ENCODE data around the gene ARID3A.
"Not testable (repeated sequence)": the region's sequence is repeated elsewhere in the genome, so short reads cannot be mapped to it uniquely, and the experiment has no call there.

The ARID3A gene

DNA sequence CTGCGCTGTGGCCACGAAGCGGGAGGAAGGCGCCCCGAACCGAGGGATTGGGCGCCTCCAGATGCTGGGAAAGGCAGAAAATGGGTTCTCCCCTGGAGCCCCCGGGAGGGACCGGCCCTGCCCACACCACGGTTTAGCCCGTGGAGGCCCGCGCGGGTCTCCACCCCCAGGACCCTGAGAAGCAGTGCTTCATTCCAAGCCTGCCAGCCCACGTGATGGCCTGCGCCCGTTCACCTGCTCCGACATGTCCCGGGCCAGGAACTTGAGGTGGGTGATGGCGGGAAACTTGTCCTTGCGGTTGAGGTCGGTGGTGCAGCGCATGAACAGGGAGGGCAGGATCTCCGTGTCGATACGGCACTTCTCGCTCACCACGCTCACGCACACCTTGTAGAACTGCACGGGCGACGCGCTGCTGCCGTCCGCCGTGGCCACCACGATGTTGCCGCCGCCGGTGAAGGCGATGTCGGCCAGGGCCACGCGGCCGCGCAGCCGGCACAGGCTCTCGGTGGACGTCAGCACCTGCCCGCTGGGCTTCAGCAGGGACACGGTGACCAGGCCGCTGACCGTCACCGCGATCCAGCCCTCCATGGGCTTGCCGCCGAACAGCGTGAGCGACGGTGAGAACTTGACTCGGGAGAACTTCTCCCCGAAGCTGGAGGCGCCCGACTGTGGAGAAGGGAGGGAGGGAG lies 40.2 kb upstream of the ARID3A start:
- H3K27ac Mint-ChIP-seq, result no peak overlapping the region
- no peaks in the 10 kb centered on the region for H3K9me3 Mint-ChIP-seq
- H3K4me1 Mint-ChIP-seq (ENCODE audit: low read depth in 2 of 2), result no peaks in the 10 kb centered on the region
- no peak for ATAC-seq (replicated peaks)
- no peak overlapping the region for H3K4me3 Mint-ChIP-seq
- no peak for DNase-seq
- H3K36me3 Mint-ChIP-seq (ENCODE audit: insufficient read depth), result peaks cover 22% of the 10 kb centered on the region
- no peaks in the 10 kb centered on the region for H3K27me3 Mint-ChIP-seq

DNA sequence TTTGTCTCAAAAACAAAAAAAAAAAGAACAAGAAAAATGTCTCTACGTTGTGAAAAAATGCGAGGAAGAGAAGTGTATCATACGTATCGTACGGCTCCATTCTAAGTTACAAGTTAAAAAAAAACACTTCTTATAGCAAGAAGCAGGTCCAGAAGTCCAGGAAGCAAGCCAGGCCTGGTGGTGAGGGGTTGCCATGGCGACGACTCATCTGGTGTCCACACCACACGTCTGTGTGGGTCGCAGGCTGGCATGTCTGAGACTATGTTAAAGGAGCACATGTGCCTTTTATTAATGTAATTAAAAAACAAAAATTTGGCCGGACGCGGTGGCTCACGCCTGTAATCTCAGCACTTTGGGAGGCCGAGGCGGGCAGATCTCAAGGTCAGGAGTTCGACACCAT lies 38.8 kb upstream of the ARID3A start:
- Mint-ChIP-seq H3K36me3 (ENCODE audit: insufficient read depth) (peaks cover 14% of the 10 kb centered on the region), H3K9me3 (no peaks in the 10 kb centered on the region), H3K27ac (peak overlapping the region in 1 of 2 donors; percentile 49), H3K27me3 (no peaks in the 10 kb centered on the region), H3K4me3 (no peak overlapping the region), H3K4me1 (ENCODE audit: low read depth in 2 of 2) (peaks cover under 1 to 6% of the 10 kb centered on the region in 2 donors)
- DNase-seq, result no peak
- ATAC-seq (replicated peaks), result no peak

DNA sequence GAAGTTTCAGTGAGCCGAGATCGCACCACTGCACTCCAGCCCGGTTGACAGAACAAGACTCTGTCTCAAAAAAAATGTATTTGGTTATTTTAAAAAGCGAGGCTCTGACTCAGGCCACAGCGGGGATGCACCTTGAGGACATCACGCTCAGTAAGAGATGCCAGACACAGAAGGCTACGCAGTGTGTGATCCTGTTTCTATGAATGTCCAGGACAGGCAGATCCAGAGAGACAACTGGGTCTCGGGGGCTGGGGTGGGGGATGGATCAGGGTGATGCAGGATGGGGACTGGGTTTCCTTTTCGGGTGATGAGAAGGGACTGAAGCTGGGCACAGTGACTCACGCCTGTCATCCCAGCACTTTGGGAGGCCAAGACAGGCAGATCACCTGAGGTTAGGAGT lies 38.2 kb upstream of the ARID3A start:
- Mint-ChIP-seq H3K27me3 (no peaks in the 10 kb centered on the region), H3K36me3 (ENCODE audit: insufficient read depth) (peaks cover 16% of the 10 kb centered on the region), H3K4me1 (ENCODE audit: low read depth in 2 of 2) (peaks cover 5 to 9% of the 10 kb centered on the region in 2 donors), H3K4me3 (no peak overlapping the region), H3K27ac (no peak overlapping the region), H3K9me3 (no peaks in the 10 kb centered on the region)
- ATAC-seq (replicated peaks) (no peak), DNase-seq (no peak)

DNA sequence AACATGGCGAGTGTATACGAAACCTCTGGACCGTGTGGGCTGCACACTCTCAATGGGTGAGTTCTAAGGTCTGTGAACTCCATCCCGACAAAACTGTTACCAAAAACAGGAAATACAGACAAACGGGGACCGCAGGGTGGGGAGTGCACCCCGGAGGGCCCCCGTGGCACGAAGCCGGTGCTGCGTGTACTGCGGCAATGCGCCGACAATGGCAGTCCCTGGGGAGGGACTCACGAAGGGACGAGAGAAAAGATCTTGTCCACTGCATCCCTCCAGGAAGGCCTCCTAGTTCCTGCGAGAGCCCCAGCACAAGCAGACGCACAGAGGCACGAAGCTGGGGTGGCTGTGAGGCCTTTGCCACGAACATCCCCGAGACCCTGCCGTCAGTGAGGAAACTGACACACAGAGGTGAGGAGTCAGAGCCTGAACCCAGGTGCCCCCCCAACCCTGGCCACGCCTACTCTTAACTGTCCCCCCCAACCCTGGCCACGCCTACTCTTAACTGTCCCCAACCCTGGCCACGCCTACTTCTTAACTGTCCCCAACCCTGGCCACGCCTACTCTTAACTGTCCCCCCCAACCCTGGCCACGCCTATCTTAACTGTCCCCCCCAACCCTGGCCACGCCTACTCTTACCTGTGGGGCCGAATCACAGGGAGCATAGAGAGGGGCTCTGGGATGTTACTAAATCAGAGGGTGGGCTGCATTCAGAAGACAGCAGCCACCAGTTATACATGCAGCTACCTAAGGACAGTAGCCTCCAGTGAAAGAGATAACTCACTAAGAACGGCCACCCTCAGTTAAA lies 37.1 kb upstream of the ARID3A start:
- Mint-ChIP-seq H3K4me1 (ENCODE audit: low read depth in 2 of 2) (peaks cover 13 to 18% of the 10 kb centered on the region in 2 donors), H3K9me3 (no peaks in the 10 kb centered on the region), H3K36me3 (ENCODE audit: insufficient read depth) (peaks cover 26% of the 10 kb centered on the region), H3K4me3 (no peak overlapping the region), H3K27ac (no peak overlapping the region), H3K27me3 (no peaks in the 10 kb centered on the region)
- DNase-seq, result no peak
- ATAC-seq (replicated peaks), result no peak

DNA sequence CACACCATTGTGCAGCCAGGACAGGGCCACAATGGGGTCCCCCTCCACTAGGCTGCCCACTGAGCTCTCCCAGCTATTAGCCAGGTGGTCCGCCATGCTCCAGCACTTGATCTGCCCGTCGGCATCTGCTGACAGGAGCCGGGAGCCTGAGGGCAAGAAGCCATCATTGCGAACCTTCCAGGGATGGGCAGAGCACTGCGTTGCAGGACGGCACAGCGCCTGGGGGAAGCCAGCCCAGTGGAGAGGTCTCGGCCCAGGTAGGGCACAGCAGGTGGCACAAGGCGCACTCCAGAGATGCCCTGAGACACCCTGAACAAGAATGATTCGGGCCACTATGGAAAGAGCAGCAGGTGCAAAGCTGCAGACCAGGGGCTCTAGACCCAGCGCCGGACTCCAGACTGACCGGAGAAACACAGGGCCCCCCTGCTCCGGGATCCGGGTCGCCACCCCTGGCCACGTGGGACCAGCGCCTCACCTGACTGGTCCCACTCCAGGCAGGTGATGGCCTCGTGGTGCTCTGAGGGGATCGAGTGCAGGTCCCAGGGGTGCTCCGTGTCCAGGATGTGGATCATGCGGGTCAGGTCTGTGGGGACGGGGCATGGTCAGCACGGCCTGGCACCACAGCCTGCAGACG lies 36.1 kb upstream of the ARID3A start:
- no peak overlapping the region for H3K4me3 Mint-ChIP-seq
- no peaks in the 10 kb centered on the region for H3K27me3 Mint-ChIP-seq
- H3K27ac Mint-ChIP-seq, result no peak overlapping the region
- peaks cover 34% of the 10 kb centered on the region for H3K36me3 Mint-ChIP-seq (ENCODE audit: insufficient read depth)
- peaks cover 16 to 18% of the 10 kb centered on the region in 2 donors for H3K4me1 Mint-ChIP-seq (ENCODE audit: low read depth in 2 of 2)
- no peaks in the 10 kb centered on the region for H3K9me3 Mint-ChIP-seq
- DNase-seq (no peak), ATAC-seq (replicated peaks) (no peak)

DNA sequence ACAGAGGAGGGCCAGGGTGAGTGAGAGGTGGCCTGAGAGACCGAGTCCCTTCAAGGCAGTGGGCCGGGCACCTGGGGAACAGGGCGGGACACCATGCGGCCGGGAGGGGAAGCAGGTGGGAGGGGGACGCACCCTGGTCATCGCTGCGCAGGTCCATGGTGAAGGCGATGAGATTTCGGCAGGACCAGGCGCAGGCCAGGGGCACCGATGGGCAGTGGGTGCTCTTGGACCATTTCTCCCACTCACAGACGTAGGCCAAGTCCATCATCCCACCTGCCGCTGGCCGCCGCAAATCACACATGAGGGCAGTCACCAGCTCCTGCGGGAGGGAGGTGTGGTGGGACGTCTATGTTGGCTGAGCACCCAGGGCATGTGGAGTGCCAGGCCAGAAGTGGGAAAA lies 35.0 kb upstream of the ARID3A start:
- H3K27me3 Mint-ChIP-seq, result no peaks in the 10 kb centered on the region
- ATAC-seq (replicated peaks), result no peak
- H3K4me1 Mint-ChIP-seq (ENCODE audit: low read depth in 2 of 2), result peaks cover 16 to 18% of the 10 kb centered on the region in 2 donors

DNA sequence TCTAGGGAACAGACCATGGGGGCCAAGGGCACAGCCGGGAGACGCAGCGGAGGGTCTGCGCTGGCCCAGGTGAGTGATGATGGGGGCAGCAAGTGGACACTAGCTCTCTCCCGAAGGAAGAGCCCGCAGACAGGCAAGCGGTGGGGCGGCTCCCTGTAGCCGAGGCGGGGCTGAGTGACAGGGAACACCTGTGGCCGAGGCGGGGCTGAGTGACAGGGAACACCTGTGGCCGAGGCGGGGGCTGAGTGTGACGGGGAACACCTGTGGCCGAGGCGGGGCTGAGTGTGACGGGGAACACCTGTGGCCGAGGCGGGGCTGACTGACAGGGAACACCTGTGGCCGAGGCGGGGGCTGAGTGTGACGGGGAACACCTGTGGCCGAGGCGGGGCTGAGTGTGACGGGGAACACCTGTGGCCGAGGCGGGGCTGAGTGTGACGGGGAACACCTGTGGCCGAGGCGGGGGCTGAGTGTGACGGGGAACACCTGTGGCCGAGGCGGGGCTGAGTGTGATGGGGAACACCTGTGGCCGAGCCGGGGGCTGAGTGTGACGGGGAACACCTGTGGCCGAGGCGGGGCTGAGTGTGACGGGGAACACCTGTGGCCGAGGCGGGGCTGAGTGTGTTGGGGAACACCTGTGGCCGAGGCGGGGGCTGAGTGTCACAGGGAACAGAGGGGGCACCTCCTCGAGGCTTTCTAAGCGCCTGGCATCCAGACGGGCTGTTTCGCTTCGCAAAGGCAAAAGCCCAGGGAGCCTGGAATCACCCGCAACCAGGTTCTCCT lies 34.2 kb upstream of the ARID3A start:
- not testable (repeated sequence) for ATAC-seq (replicated peaks); H3K9me3 Mint-ChIP-seq; DNase-seq; H3K27me3 Mint-ChIP-seq
- peak overlapping the region; percentile 95 to 96 for H3K4me3 Mint-ChIP-seq
- peaks cover 16 to 18% of the 10 kb centered on the region in 2 donors for H3K4me1 Mint-ChIP-seq (ENCODE audit: low read depth in 2 of 2)
- H3K36me3 Mint-ChIP-seq (ENCODE audit: insufficient read depth), result peaks cover 47% of the 10 kb centered on the region
- H3K27ac Mint-ChIP-seq, result peak overlapping the region; percentile 100

More for the DNA sequence above, 35.0 kb upstream of the ARID3A start:
- H3K9me3 Mint-ChIP-seq, result no peaks in the 10 kb centered on the region
- H3K27ac Mint-ChIP-seq, result no peak overlapping the region
- H3K36me3 Mint-ChIP-seq (ENCODE audit: insufficient read depth), result peaks cover 40% of the 10 kb centered on the region
- DNase-seq, result no peak
- H3K4me3 Mint-ChIP-seq, result peak overlapping the region; percentile 68 to 77

DNA sequence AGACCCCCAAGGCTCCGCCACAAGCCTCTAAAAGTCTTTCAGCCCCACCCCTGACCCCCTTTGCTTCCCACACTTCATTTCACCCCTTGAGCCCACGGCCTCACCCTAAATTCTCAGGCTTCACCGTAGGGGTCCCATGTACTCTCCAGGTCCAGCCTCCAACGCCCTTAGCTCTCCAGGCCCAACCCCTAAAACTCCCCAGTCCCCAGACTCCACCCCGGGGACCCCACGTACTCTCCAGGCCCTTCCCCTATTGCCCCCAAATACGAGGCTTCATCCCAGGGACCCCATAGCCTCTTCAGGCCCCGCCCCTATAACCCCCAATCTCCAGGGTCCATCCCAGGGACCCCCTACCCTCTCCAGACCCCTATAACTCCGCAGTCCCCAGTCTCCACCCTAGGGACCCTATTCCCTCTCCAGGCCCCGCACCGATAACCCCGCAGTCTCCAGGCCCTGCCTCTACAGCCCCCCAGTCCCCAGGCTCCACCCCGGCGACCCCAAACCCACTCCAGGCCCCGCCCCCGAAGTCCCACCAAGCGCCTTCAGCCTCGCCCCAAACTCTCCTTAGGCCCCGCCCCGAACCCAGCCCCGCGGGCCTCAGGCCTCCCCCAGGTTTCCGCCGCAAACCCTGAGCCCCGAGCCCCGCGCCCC lies 33.5 kb upstream of the ARID3A start:
- DNase-seq, result no peak
- H3K4me3 Mint-ChIP-seq, result peak overlapping the region; percentile 95 to 96
- peaks cover 16 to 18% of the 10 kb centered on the region in 2 donors for H3K4me1 Mint-ChIP-seq (ENCODE audit: low read depth in 2 of 2)
- no peaks in the 10 kb centered on the region for H3K9me3 Mint-ChIP-seq
- H3K27me3 Mint-ChIP-seq, result no peaks in the 10 kb centered on the region
- peak overlapping the region; percentile 100 for H3K27ac Mint-ChIP-seq
- peaks cover 53% of the 10 kb centered on the region for H3K36me3 Mint-ChIP-seq (ENCODE audit: insufficient read depth)
- ATAC-seq (replicated peaks), result no peak

DNA sequence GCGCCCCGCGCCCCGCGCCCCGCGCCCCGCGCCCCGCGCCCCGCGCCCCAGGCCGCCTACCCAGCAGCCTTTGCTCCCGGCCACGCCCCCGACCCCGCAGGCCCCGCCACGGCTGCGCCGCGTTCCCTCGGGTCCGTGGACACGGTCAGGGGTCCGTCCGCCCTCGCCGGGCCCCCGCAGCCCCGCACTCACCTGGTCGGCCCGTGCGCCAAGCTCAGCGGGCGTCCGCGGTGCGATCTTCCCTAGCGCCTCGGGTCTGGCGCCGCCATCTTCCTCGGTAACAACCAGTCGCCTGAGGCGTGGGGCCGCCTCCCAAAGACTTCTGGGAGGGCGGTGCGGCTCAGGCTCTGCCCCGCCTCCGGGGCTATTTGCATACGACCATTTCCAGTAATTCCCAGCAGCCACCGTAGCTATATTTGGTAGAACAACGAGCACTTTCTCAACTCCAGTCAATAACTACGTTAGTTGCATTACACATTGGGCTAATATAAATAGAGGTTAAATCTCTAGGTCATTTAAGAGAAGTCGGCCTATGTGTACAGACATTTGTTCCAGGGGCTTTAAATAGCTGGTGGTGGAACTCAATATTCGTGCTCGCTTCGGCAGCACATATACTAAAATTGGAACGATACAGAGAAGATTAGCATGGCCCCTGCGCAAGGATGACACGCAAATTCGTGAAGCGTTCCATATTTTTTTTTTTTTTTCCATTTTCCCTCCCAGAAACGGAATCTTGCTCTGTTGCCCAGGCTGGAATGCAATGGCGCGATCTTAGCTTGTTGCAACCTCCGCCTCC lies 32.7 kb upstream of the ARID3A start, which contains the start of the genes MED16 and RNU6-9:
Gene MED16, minus strand, starts transcription at position 294 of the 796 bp plus-strand sequence. CDS start 2,056 bp downstream, outside the sequence.
Gene RNU6-9, plus strand, starts transcription at position 591 of the 796 bp plus-strand sequence.
- peaks cover 52% of the 10 kb centered on the region for H3K36me3 Mint-ChIP-seq (ENCODE audit: insufficient read depth)

DNA sequence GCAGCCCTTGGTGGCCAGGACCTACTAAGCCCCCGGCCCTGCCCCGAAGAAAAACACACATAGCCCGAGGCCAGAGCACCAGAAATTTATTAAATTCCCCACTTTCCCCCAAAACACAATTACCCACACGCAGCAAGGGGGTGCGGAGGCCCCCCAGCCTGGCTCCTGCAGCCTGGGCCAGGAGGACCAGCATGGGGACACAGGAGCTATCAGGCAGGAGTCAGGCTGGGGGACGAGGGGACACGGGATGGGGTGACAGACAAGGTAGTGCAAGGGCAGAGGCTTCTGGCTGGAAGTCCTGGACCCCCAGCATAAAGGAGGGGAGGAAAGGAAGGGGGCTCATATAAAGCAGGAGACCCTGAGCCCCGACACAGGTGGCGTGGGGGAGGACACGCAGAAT lies 29.4 kb upstream of the ARID3A start:
- Mint-ChIP-seq H3K4me3 (no peak overlapping the region), H3K9me3 (no peaks in the 10 kb centered on the region), H3K27ac (peak overlapping the region in 1 of 2 donors; percentile 77), H3K36me3 (ENCODE audit: insufficient read depth) (peaks cover 74% of the 10 kb centered on the region), H3K4me1 (ENCODE audit: low read depth in 2 of 2) (peaks cover 16 to 22% of the 10 kb centered on the region in 2 donors), H3K27me3 (no peaks in the 10 kb centered on the region)
- ATAC-seq (replicated peaks) (no peak), DNase-seq (no peak)

More for the DNA sequence above, 32.7 kb upstream of the ARID3A start, which contains the start of the genes MED16 and RNU6-9:
- peak; percentile 87 to 88 (median 88) for DNase-seq
- H3K27me3 Mint-ChIP-seq, result no peaks in the 10 kb centered on the region
- ATAC-seq (replicated peaks), result peak; percentile 97
- H3K27ac Mint-ChIP-seq, result peak within 1 kb of the TSS; percentile 100
- H3K4me1 Mint-ChIP-seq (ENCODE audit: low read depth in 2 of 2), result peaks cover 16 to 18% of the 10 kb centered on the region in 2 donors
- peak within 1 kb of the TSS; percentile 95 to 96 for H3K4me3 Mint-ChIP-seq
- H3K9me3 Mint-ChIP-seq, result no peaks in the 10 kb centered on the region

DNA sequence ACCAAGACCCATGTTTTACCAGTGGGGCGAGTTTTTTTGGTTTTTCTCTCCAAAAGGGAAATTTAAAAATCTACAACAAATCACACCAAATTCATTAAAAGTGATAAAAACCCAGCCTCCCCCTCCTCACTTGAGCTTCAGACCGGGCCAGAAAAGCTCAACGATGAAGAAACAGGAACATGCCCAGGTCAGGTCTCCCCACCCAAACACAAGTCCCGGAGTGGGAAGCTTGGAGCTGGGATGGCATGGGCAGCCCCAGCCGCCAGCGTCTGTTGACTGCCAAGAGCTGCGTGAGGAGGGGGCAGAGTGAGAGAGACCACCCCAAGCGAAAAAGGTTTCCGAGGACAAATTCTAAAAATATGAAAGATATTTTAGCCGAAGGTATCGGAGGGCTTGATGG lies 28.8 kb upstream of the ARID3A start:
- Mint-ChIP-seq H3K4me1 (ENCODE audit: low read depth in 2 of 2) (peaks cover 16 to 21% of the 10 kb centered on the region in 2 donors), H3K27me3 (no peaks in the 10 kb centered on the region), H3K4me3 (no peak overlapping the region), H3K9me3 (no peaks in the 10 kb centered on the region), H3K27ac (peak overlapping the region; percentile 77 to 79), H3K36me3 (ENCODE audit: insufficient read depth) (peaks cover 78% of the 10 kb centered on the region)
- ATAC-seq (replicated peaks), result no peak
- no peak for DNase-seq

Data from effector memory CD8-positive, alpha-beta T cell (primary cell).